Measurements from ENCODE around the gene LRRC25.

The LRRC25 gene

GRCh38 chr19:18345296-18345695 lies 52.1 kb downstream of the LRRC25 start:
- DNase-seq (ENCODE audit: low read depth) = no peak

GRCh38 chr19:18344582-18344950 lies 52.9 kb downstream of the LRRC25 start:
- DNase-seq (ENCODE audit: low read depth) = no peak

- DNase-seq (ENCODE audit: low read depth) = no peak
Measured at GRCh38 chr19:18342090-18342632, 55.3 kb downstream of the LRRC25 start.

Measured in fibroblast of the conjunctiva (primary cell).